K562 (cell line): Measurements from ENCODE around the gene ANO10. TPM values are rescaled to one million over a fixed set of nuclear protein-coding genes. Genes with fewer than 3 reads are reported as not detected.

Experiments
- ATAC-seq: fragments of 200-7000 bp; cut with Tn5 transposase; 3 replicates; pipeline ENCODE4 v1.9.1; 2020; ENCODE audit warnings: moderate library complexity
- BruUV-seq: library from RNA; stranded (reverse); fragments of 400-500 nt; replicated peaks from 2 replicates; lab custom pipeline; 2021; lab: Mats Ljungman, UMichigan
- CTCF ChIA-PET: fragments of 300-600 bp; formaldehyde crosslinking; extraction: SDS; loops from one replicate; lab custom pipeline; 2021; ENCODE audit warnings: low intra/inter-chr PET ratio; lab: Yijun Ruan, JAX
- POLR2A ChIA-PET: fragments of 300-600, 350-650 bp; sonication (Branson Sonifier 250); formaldehyde crosslinking; extraction: SDS; loops from one replicate; lab custom pipeline; 2021; ENCODE audit warnings: antibody characterized with exemption, inconsistent platforms; lab: Yijun Ruan, JAX
- DNase-seq, 4 experiments: peaks; one replicate each; pipeline versions ENCODE4 v3.0.0 to v3.0.0-alpha.2; 2011 to 2018; ENCODE audit warnings: low spot score in 3 of 4, mixed read lengths in 3 of 4; ENCODE audit errors: extremely low read depth in 1 of 4
- FAIRE-seq: peaks from 2 replicates; lab custom pipeline; 2011; peaks lifted over from hg19 to GRCh38; lab: Jason Lieb, UNC
- H2AFZ ChIP-seq: 2 replicates; pipeline ENCODE4 v1.6.0; 2011; ENCODE audit warnings: low read depth, low read length, control low read depth, inconsistent platforms
- H3K27ac ChIP-seq: fragments of 200-600 bp; 3 replicates; pipeline ENCODE4 v1.8.0; 2011; ENCODE audit warnings: low read depth, mild to moderate bottlenecking, control low read depth, inconsistent platforms, low read length, moderate library complexity, mixed read lengths; ENCODE audit errors: extremely low read depth
- H3K27me3 ChIP-seq, 2 experiments: fragments of 300-600 bp in 1 of 2; 2 replicates in 1 of 2; 3 replicates in 1 of 2; pipeline versions ENCODE4 v1.6.0 to v1.8.0; 2011; ENCODE audit warnings: inconsistent platforms in 2 of 2, low read length in 2 of 2, mild to moderate bottlenecking in 1 of 2, mixed read lengths in 1 of 2, moderate library complexity in 1 of 2; ENCODE audit not compliant: control insufficient read depth in 2 of 2, insufficient read depth in 2 of 2
- H3K36me3 ChIP-seq: fragments of 300-600 bp; 3 replicates; pipeline ENCODE4 v1.8.0; 2011; ENCODE audit warnings: mild to moderate bottlenecking, low read length, inconsistent platforms; ENCODE audit not compliant: control insufficient read depth, insufficient read depth
- H3K4me1 ChIP-seq, 2 experiments: fragments of 200-600 bp in 1 of 2; replicated peaks in 1 of 2; 2 replicates in 1 of 2; 3 replicates in 1 of 2; pipeline versions ENCODE4 v1.5.1 to v1.8.0; 2011; ENCODE audit warnings: inconsistent platforms in 2 of 2, low read length in 2 of 2, mild to moderate bottlenecking in 1 of 2, mixed read lengths in 1 of 2, moderate library complexity in 1 of 2; ENCODE audit not compliant: control insufficient read depth in 2 of 2, insufficient read depth in 2 of 2
- H3K4me2 ChIP-seq: 2 replicates; pipeline ENCODE4 v1.6.1; 2011; ENCODE audit warnings: low read length, control low read depth, inconsistent platforms, mixed read lengths; ENCODE audit not compliant: insufficient read depth
- H3K4me3 ChIP-seq: fragments of 200-600 bp; sonication (generic), shearing (Covaris generic); 2 replicates; pipeline ENCODE4 v1.5.1; 2016; ENCODE audit warnings: control low read depth, inconsistent platforms
- H3K79me2 ChIP-seq: fragments of 200-600 bp; 3 replicates; pipeline ENCODE4 v1.8.0; 2011; ENCODE audit warnings: low read length, inconsistent platforms; ENCODE audit not compliant: control insufficient read depth, insufficient read depth
- H3K9ac ChIP-seq, 2 experiments: 2 replicates each; pipeline versions ENCODE4 v1.6.0 to v1.6.1; 2011; ENCODE audit warnings: low read depth in 2 of 2, low read length in 2 of 2, control low read depth in 1 of 2, inconsistent platforms in 1 of 2, mild to moderate bottlenecking in 1 of 2, mixed read lengths in 1 of 2; ENCODE audit not compliant: insufficient read depth in 1 of 2
- H3K9me1 ChIP-seq: one replicate; pipeline ENCODE4 v1.6.0; 2011; ENCODE audit warnings: inconsistent platforms, mild to moderate bottlenecking, low read length, moderate library complexity; ENCODE audit not compliant: control insufficient read depth, insufficient read depth
- H3K9me3 ChIP-seq: replicated peaks from 2 replicates; pipeline ENCODE4 v1.5.1; 2011; ENCODE audit warnings: low read depth, low read length, inconsistent platforms; ENCODE audit not compliant: control insufficient read depth, insufficient read depth
- H4K20me1 ChIP-seq: replicated peaks from 2 replicates; pipeline ENCODE4 v1.6.1; 2011; ENCODE audit warnings: low read length, inconsistent platforms, mixed read lengths; ENCODE audit not compliant: control insufficient read depth, insufficient read depth
- JUN ChIP-seq, 2 experiments: sonication (generic) in 1 of 2; formaldehyde crosslinking in 1 of 2; IDR thresholded peaks; 2 replicates each; pipeline versions ENCODE4 v1.6.1 to v1.8.0; 2012 to 2022; ENCODE audit warnings: borderline replicate concordance in 2 of 2, mild to moderate bottlenecking in 2 of 2, improper control_type of control experiment in 1 of 2, low read depth in 1 of 2, low read length in 1 of 2, missing genetic modification reagents in 1 of 2
- WGBS: fragments of 100-300 bp; shearing (Covaris generic); methylation state at CpG from one replicate; pipeline ENCODE4 v1.1.6; 2016; ENCODE audit warnings: low coverage, mixed read lengths; ENCODE audit not compliant: insufficient coverage; ENCODE audit errors: missing lambda C conversion rate; 5-methylcytosine and 5-hydroxymethylcytosine counted together
- in situ Hi-C: fragments of 300-500 bp; cut with MboI; formaldehyde crosslinking; loops from 4 replicates; pipeline ENCODE4 v1.15.0; 2018; ENCODE audit warnings: inconsistent platforms, mixed read lengths
- intact Hi-C: fragments of 100-400 bp; cut with micrococcal nuclease; formaldehyde crosslinking; loops from 2 replicates; pipeline ENCODE4 v1.14.2; 2022
- polyA plus RNA-seq, 8 experiments: library from polyadenylated mRNA; depleted of rRNA in 4 of 8; stranded (reverse) in 5 of 8; unstranded in 3 of 8; fragments of >200 nt; fragmentation: Nextera tagmentation in 2 of 8; fragmentation: Illumina TruSeq in 1 of 8; extraction: Ambion mirVana in 2 of 8; extraction: Trizol in 1 of 8; gene quantifications; 2 replicates each; pipeline versions ENCODE4 v1.2.1 to v1.2.3, GENCODE V29; 2011 to 2014; ENCODE audit warnings: inconsistent platforms in 1 of 8, missing spikeins in 1 of 8
- total RNA-seq, 7 experiments: library from RNA; depleted of rRNA in 6 of 7; stranded (reverse); fragments of >200 nt in 6 of 7; fragmentation: Illumina TruSeq in 2 of 7; extraction: Trizol in 2 of 7; gene quantifications; 2 replicates each; pipeline versions ENCODE4 v1.2.1 to v1.2.3, GENCODE V29; 2011 to 2021; ENCODE audit warnings: low replicate concordance in 1 of 7
- TF ChIP-seq, protein P1 (sequence below): sonication (generic); formaldehyde crosslinking; IDR thresholded peaks from 2 replicates; pipeline ENCODE4 v1.8.1; 2023; ENCODE audit warnings: mild to moderate bottlenecking, missing genetic modification reagents

ANO10 gene
- total and polyA plus RNA-seq, 9 of the 15 experiments (the other 6 are each of a cell fraction or from before 2014, with no cell fraction given): 6.4 to 46.0 (median 32.3) TPM

DNA sequence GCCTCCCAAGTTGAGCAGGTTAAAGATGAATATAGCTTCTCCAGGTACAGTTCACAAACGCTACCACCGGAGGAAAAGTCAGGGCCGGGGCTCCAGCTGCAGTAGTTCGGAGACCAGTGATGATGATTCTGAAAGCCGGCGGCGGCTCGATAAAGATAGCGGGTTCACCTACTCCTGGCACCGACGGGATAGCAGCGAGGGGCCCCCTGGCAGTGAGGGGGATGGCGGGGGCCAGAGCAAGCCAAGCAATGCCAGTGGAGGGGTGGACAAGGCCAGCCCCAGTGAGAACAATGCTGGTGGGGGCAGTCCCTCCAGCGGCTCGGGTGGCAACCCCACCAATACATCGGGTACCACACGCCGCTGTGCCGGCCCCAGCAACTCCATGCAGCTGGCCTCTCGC, 274.0 kb downstream of the ANO10 start:
- Histone ChIP-seq H3K4me2 (no peak overlapping the region), H3K36me3 (peaks cover 21% of the 10 kb centered on the region), H3K27me3 (no peaks in the 10 kb centered on the region), H3K79me2 (no peaks in the 10 kb centered on the region), H2AFZ (no peak overlapping the region), H3K9ac (no peak overlapping the region; a peak in 1 of 4 replicates), H3K4me1 (no peaks in the 10 kb centered on the region; a peak in 1 of 5 replicates), H3K9me1 (no peaks in the 10 kb centered on the region), H3K4me3 (no peak overlapping the region), H4K20me1 (no peaks in the 10 kb centered on the region), H3K9me3 (no peaks in the 10 kb centered on the region), H3K27ac (no peak overlapping the region)
- POLR2A ChIA-PET: interaction anchor here (1.3 to 1.4 kb wide), 2 partner anchors 9 to 14 kb away, joined by 4 read pairs; no protein-coding TSS in a partner anchor
- no TSS peak for BruUV-seq
- CTCF ChIA-PET: no interaction called here
- TF ChIP-seq JUN (IDR thresholded peaks at IDR 0.05; ENCODE audit: borderline replicate concordance, low read depth, low read length): no peak
- no peak for TF ChIP-seq JUN (CRISPR knock-in tag; IDR thresholded peaks at IDR 0.05; ENCODE audit: borderline replicate concordance)
- TF ChIP-seq, protein P1, sequence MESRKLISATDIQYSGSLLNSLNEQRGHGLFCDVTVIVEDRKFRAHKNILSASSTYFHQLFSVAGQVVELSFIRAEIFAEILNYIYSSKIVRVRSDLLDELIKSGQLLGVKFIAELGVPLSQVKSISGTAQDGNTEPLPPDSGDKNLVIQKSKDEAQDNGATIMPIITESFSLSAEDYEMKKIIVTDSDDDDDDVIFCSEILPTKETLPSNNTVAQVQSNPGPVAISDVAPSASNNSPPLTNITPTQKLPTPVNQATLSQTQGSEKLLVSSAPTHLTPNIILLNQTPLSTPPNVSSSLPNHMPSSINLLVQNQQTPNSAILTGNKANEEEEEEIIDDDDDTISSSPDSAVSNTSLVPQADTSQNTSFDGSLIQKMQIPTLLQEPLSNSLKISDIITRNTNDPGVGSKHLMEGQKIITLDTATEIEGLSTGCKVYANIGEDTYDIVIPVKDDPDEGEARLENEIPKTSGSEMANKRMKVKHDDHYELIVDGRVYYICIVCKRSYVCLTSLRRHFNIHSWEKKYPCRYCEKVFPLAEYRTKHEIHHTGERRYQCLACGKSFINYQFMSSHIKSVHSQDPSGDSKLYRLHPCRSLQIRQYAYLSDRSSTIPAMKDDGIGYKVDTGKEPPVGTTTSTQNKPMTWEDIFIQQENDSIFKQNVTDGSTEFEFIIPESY (CRISPR knock-in tag): peak; percentile 60; the same call in 1 of the 2 replicates
- in situ Hi-C loops: no loop called here
- WGBS: 95% methylated on average over 20 of the region's 20 CpGs
- no peak for DNase-seq
- FAIRE-seq: no peak
- intact Hi-C loops: no loop called here
- no peak for ATAC-seq
